D721Med (cell line): ENCODE data around the gene BLTP2.
"Not testable (repeated sequence)": the region's sequence is repeated elsewhere in the genome, so short reads cannot be mapped to it uniquely, and the experiment has no call there.

Experiments
- DNase-seq: peaks from one replicate; pipeline ENCODE4 v3.0.0; 2011; ENCODE audit warnings: low spot score; ENCODE audit not compliant: insufficient read length
- FAIRE-seq: peaks from 2 replicates; lab custom pipeline; 2011; peaks lifted over from hg19 to GRCh38; lab: Jason Lieb, UNC
- TF ChIP-seq, protein P1 (sequence below): IDR thresholded peaks from 2 replicates; pipeline ENCODE4 v1.5.1; 2012; ENCODE audit warnings: mild to moderate bottlenecking, control low read depth; ENCODE audit not compliant: insufficient read depth; ENCODE audit errors: missing control alignments

The BLTP2 gene

DNA sequence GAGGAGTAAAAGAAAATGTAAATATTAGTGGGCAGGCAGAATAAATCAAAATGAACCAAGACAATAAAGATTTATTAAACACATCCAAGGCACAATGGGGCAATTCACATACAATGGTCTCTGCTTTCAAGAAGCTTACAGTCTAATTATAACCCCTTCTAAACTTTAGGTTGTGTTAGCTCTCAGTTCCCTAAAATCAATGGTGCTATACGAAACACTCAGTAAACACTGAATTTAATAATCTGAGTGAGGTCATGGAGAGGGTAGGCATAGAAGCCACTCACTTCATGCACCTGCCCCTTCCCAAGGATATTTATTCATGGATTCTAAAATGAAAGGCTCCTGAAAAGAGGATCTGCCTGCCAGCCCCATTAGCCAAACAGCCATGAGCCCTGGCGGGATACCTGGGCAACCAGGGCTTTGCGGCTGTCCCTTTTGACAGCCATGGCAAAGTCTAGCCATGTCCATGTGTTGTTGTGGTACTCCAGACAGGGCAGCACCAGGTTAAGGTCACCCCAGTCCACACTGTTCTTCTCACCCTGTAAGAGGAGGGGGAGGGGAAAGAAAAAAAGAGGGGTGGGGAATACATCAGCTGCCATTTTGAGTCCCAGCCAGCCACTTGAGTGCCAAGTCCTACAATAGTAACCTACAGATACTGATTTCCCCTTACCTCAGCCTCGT is 29.6 kb downstream of the BLTP2 start:
- DNase-seq (no peak), FAIRE-seq (no peak)
- TF ChIP-seq, protein P1, sequence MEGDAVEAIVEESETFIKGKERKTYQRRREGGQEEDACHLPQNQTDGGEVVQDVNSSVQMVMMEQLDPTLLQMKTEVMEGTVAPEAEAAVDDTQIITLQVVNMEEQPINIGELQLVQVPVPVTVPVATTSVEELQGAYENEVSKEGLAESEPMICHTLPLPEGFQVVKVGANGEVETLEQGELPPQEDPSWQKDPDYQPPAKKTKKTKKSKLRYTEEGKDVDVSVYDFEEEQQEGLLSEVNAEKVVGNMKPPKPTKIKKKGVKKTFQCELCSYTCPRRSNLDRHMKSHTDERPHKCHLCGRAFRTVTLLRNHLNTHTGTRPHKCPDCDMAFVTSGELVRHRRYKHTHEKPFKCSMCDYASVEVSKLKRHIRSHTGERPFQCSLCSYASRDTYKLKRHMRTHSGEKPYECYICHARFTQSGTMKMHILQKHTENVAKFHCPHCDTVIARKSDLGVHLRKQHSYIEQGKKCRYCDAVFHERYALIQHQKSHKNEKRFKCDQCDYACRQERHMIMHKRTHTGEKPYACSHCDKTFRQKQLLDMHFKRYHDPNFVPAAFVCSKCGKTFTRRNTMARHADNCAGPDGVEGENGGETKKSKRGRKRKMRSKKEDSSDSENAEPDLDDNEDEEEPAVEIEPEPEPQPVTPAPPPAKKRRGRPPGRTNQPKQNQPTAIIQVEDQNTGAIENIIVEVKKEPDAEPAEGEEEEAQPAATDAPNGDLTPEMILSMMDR: no peak

DNA sequence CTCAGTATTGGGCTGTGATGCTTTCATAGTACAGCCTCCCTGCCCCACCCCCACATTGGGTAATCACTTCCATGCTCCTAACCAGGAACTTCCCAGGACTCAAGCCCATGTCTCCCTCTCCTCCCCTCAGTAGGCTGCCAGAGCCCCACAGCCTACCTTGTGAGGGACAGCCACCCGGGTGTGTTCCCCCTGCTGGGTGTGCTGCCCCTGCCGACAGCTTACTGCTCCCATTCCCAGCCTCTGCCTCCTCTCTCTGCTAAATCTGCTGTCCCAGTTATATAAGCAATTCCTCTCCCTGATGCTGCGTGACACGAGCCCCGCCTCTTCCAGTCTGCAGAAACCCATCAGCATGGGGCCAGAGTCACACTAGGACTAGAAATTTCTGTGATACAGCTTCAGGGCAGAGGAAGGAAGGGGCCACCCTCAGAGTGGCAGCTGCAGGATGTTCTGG is 31.0 kb downstream of the BLTP2 start, which contains the start of gene RSKR:
Gene RSKR, minus strand, starts transcription at position 255 of the 451 bp plus-strand sequence. Its CDS starts 24 bp downstream, at position 231.
- TF ChIP-seq, protein P1: no peak
- DNase-seq (no peak), FAIRE-seq (no peak)

DNA sequence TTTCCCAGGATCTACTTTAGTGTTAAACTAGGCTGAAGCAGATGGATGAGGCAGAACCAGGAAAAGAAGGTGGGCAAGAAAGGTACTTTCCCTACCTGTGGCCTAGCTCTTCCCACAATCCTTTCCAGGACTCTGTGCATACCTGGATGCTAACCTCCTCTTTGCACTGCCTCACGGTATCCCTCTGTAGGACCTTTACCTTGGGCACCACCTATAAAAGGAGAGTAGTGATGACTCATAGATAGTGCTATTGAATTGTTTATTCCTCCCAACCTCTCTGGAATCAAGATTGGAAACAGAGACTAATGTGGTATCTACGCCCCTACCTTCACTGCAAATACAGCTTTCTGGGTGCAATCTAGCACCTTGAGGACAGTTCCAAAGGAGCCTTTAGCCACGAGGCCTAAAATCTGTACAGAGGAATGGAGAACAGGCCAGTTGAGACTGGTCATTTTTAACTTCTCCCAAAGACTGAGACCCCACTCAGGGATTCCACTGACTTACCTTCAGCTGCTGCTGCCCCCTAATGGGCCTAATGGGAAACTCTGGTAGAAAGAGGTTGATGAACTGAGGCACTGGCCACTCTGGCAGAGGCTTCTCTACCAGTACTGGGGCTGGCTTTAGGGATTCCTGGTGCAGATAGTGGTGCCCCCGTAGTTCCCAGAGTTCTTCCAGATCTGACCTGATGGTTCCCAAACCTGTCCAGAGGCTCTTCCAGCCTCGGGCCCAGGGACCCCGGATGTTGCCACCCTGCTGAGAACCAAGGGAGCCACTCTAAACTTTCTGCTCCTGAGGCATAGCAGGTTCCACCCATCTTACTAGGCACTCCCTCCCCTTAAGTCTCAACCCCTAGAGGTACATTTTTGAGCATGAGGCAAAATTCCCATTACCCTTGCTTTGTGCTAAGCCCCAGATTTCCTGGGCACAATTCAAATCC is 31.8 kb downstream of the BLTP2 start:
- peak; percentile 47 for DNase-seq
- no peak for FAIRE-seq
- TF ChIP-seq, protein P1: peak; percentile 86

DNA sequence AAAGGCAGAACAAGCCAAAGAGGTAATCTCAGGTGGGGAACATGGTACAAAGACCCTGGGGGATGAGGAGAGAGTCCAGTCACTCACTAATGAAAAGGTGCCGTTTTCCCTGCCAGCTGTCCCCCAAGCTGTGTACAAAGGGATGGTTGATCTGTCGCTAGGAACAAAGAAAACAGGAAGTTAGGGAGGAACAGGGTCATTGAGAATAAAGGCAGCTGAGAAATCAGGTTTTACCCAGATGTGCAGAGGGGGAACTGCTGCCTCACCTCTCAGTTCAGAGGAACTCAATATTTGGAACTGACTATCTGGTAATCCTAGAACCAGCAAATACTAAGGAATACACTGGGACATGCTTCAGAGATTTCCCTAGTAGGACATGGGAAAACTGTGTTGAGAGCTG is 32.4 kb downstream of the BLTP2 start:
- no peak for FAIRE-seq
- TF ChIP-seq, protein P1: no peak
- DNase-seq: no peak

DNA sequence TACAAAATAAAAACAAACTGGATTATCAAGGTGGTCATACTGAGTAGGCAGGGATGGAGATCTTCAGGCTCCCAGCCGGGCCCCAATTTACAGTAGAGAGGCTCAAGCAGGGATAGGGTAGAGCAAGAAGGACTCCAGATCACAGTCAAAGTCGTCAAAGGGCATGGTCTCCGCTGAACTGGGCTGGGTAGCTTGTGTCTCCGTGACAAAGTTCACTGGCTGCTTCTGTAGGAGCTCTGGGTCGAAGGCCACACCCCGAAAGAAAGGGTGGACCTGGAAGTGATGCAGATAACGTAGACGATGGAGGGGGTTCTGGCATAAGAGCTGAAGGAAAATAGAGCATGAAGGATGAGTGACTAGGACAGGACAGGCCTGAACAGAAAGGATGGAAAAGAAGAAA is 34.6 kb downstream of the BLTP2 start:
- DNase-seq: no peak
- FAIRE-seq: no peak
- TF ChIP-seq, protein P1: no peak

DNA sequence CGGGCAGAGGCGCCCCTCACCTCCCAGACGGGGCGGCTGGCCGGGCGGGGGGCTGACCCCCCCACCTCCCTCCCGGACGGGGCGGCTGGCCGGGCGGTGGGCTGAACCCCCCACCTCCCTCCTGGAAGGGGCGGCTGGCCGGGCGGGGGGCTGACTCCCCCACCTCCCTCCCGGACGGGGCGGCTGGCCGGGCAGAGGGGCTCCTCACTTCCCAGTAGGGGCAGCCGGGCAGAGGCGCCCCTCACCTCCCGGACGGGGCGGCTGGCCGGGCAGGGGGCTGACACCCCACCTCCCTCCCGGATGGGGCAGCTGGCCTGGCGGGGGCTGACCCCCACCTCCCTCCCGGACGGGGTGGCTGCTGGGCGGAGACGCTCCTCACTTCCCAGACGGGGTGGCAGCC is 40.9 kb downstream of the BLTP2 start:
- not testable (repeated sequence) for FAIRE-seq, DNase-seq

DNA sequence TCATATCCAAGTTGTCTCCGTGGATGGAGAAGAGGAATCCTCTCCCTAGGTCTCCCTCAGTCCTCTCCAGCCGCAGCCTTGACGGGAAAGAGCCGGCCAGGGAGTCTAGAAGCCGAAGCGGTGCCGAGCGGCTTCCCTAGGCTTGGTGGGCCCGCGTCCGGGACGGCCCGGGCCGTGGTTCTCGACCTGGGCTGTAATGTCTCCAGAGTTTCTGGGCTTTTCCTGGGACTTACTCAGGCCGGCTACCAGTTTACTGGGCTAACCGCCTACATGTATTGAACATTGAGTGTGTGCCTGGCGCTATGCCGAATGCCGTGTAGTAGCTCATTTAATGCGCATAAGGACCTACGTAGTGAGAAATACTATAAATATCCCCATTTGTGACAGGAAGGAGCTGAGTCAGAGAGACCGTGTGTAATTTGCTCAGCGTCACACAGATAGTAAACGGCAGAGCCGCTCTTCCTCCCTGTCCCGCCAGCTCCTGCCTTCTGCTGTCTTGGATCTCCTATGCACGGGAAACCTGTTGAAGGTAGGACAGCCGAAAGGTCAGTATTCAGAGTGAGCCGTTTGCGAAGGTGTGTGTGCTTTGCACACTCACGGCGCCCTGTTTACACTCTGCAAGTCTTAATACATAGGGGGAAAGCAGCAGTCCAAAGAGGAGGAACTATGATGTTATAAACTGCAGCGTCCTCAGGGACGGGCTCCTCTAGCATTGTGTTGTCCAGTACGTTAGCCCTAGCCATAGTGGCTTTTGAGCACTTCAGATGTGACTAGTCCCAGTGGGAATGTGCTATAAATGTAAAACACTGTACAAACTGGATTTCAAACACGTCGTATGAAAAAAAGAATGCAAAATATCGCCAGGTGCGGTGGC is 45.4 kb downstream of the BLTP2 start:
- no peak for FAIRE-seq
- peak; percentile 35 for DNase-seq

More for the DNA sequence above, 45.4 kb downstream of the BLTP2 start:
- TF ChIP-seq, protein P1: no peak
